Astrocyte (in vitro differentiated cells and primary cell): ENCODE data around the gene TSPEAR.

Source experiments
- CTCF ChIP-seq: IDR thresholded peaks from 2 replicates; pipeline ENCODE4 v1.5.1; 2011; ENCODE audit warnings: low read depth, mild to moderate bottlenecking, inconsistent platforms, low read length, moderate library complexity; ENCODE audit not compliant: insufficient read depth
- EZH2 ChIP-seq: IDR thresholded peaks from 2 replicates; pipeline ENCODE4 v1.6.1; 2012; ENCODE audit warnings: mild to moderate bottlenecking, low read length, inconsistent platforms; ENCODE audit not compliant: insufficient read depth

DNA sequence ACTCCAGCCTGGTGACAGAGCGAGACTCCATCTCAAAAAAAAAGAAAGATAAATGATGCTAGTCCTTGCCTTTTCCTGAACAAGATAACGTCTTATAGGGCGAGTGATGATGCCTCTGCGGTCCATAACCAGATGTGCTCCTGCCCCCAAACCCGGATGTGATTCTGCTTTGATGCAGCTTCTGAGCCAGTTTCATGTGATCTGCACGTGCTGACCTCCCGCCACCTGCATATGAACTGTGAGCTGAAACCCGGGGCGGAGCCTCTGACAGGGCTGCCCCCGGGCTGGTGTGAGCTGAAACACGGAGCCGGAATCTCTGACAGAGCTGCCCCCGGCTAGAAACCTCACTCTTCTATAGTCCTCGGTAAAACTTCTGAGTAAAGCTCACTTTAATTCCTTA is 58.2 kb downstream of the TSPEAR start:
- TF ChIP-seq CTCF = no peak
- no peak for TF ChIP-seq EZH2
